Lower lobe of right lung (tissue), 2 donors: ENCODE results near the gene PDE4D. TPM values are rescaled to one million over a fixed set of nuclear protein-coding genes. Genes with fewer than 3 reads are reported as not detected.

Experiments used
- ATAC-seq, 2 donors: fragments of 200-7000 bp; cut with Tn5 transposase; one replicate each; pipeline ENCODE4 v1.9.1; 2020 to 2022; ENCODE audit warnings: mild to moderate bottlenecking in 2 of 2, moderate library complexity in 2 of 2
- DNase-seq: peaks from one replicate; pipeline ENCODE4 v3.0.0-alpha.2; 2020
- H3K27ac ChIP-seq: fragments of 200-600 bp; one replicate; pipeline ENCODE4 v1.8.0; 2022
- H3K27me3 ChIP-seq: fragments of 200-600 bp; one replicate; pipeline ENCODE4 v1.8.0; 2022; ENCODE audit warnings: low read depth
- H3K36me3 ChIP-seq: fragments of 200-600 bp; one replicate; pipeline ENCODE4 v1.8.0; 2022; ENCODE audit warnings: mild to moderate bottlenecking
- H3K4me1 ChIP-seq: fragments of 200-600 bp; one replicate; pipeline ENCODE4 v1.8.0; 2022
- H3K4me3 ChIP-seq: fragments of 200-600 bp; one replicate; pipeline ENCODE4 v1.8.0; 2022; ENCODE audit warnings: mild to moderate bottlenecking
- H3K9me3 ChIP-seq: fragments of 200-600 bp; one replicate; pipeline ENCODE4 v1.8.0; 2022
- CTCF ChIP-seq: fragments of 200-600 bp; IDR thresholded peaks from one replicate; pipeline ENCODE4 v1.8.0; 2022; ENCODE audit warnings: antibody characterized with exemption, mild to moderate bottlenecking
- intact Hi-C: fragments of 100-400 bp; cut with DNase I; formaldehyde crosslinking; loops from one replicate; pipeline ENCODE4 v1.11.0; 2022
- total RNA-seq: library from RNA; stranded (reverse); fragmentation: NEBNext Ultra II Directional; extraction: Animal tissue kit (Norgen Biotek cat#: 25700); gene quantifications from one replicate; pipeline ENCODE4 v1.2.1, GENCODE V29; 2021
- donor health status: DM: no; HTN: yes; CAD: no; lungs with severe emphysema.

Gene PDE4D
- total RNA-seq, 1 donor from 2014 or later: 71.3 TPM

- H3K27ac ChIP-seq: no peak overlapping the region
- intact Hi-C loops: no loop called here
- no peaks in the 10 kb centered on the region for H3K9me3 ChIP-seq
- no peak overlapping the region for H3K4me3 ChIP-seq
- TF ChIP-seq CTCF: no peak
- ATAC-seq: no peak
- DNase-seq: no peak
- no peaks in the 10 kb centered on the region for H3K36me3 ChIP-seq
- no peaks in the 10 kb centered on the region for H3K27me3 ChIP-seq
- H3K4me1 ChIP-seq: no peaks in the 10 kb centered on the region
Measured at GRCh38 chr5:59829386-59829785, 64.1 kb downstream of the PDE4D start.

GRCh38 chr5:59828623-59829022, 64.9 kb downstream of the PDE4D start:
- Histone ChIP-seq H3K27ac (no peak overlapping the region), H3K27me3 (no peaks in the 10 kb centered on the region), H3K9me3 (no peaks in the 10 kb centered on the region), H3K36me3 (no peaks in the 10 kb centered on the region), H3K4me1 (no peaks in the 10 kb centered on the region), H3K4me3 (no peak overlapping the region)
- intact Hi-C loops: no loop called here
- no peak for TF ChIP-seq CTCF
- DNase-seq (no peak), ATAC-seq (no peak)

GRCh38 chr5:59826996-59827395, 66.5 kb downstream of the PDE4D start:
- Histone ChIP-seq H3K27me3 (no peaks in the 10 kb centered on the region), H3K4me3 (no peak overlapping the region), H3K9me3 (no peaks in the 10 kb centered on the region), H3K27ac (no peak overlapping the region), H3K4me1 (no peaks in the 10 kb centered on the region), H3K36me3 (no peaks in the 10 kb centered on the region)
- intact Hi-C loops: no loop called here
- ATAC-seq (no peak), DNase-seq (no peak)
- TF ChIP-seq CTCF: no peak

- intact Hi-C loops: no loop called here
- Histone ChIP-seq H3K36me3 (no peaks in the 10 kb centered on the region), H3K27ac (no peak overlapping the region), H3K9me3 (no peaks in the 10 kb centered on the region), H3K4me3 (no peak overlapping the region), H3K4me1 (no peaks in the 10 kb centered on the region), H3K27me3 (no peaks in the 10 kb centered on the region)
- DNase-seq: no peak
- TF ChIP-seq CTCF: no peak
- ATAC-seq: no peak
Measured at GRCh38 chr5:59823420-59823819, 70.1 kb downstream of the PDE4D start.

GRCh38 chr5:59819806-59820205, 73.7 kb downstream of the PDE4D start:
- H3K27ac ChIP-seq: no peak overlapping the region
- ATAC-seq: no peak
- no peaks in the 10 kb centered on the region for H3K36me3 ChIP-seq
- no peak for TF ChIP-seq CTCF
- no peaks in the 10 kb centered on the region for H3K27me3 ChIP-seq
- H3K9me3 ChIP-seq: no peaks in the 10 kb centered on the region
- no peak overlapping the region for H3K4me3 ChIP-seq
- DNase-seq: no peak
- intact Hi-C loops: no loop called here
- no peaks in the 10 kb centered on the region for H3K4me1 ChIP-seq

- H3K4me3 ChIP-seq: no peak overlapping the region
- no peak for TF ChIP-seq CTCF
Measured at GRCh38 chr5:59817536-59817935, 76.0 kb downstream of the PDE4D start.

More at GRCh38 chr5:59817536-59817935, 76.0 kb downstream of the PDE4D start:
- ATAC-seq (peak in 1 of 2 donors; percentile 13), DNase-seq (no peak)
- H3K4me1 ChIP-seq: no peaks in the 10 kb centered on the region
- no peaks in the 10 kb centered on the region for H3K27me3 ChIP-seq
- H3K27ac ChIP-seq: no peak overlapping the region
- intact Hi-C loops: no loop called here
- H3K36me3 ChIP-seq: no peaks in the 10 kb centered on the region
- H3K9me3 ChIP-seq: no peaks in the 10 kb centered on the region
